Measurements from ENCODE around the gene POLR1E. TPM values are rescaled to one million over a fixed set of nuclear protein-coding genes. Genes with fewer than 3 reads are reported as not detected.

Gene POLR1E
- total RNA-seq, 1 experiment from 2014 or later, result 45.8 TPM

DNA sequence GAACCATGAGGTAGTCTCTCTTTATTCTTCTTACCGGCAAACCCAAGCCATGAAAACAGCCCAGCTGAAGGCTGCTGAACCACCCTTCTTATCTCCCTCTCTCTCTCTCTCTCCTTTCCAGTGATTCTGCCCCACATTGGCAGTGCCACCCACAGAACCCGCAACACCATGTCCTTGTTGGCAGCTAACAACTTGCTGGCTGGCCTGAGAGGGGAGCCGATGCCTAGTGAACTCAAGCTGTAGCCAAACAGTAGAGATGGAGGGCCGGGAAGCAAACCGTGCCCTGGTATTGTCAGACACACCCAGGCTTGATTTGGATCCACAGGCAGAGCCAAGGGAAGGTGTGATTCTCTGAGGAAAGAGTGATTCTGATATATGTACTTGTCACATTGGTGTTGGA, 49.2 kb upstream of the POLR1E start:
- no CpG with 5 or more reads among the region's 5 CpGs for WGBS (ENCODE audit: extremely low coverage, insufficient read length, low lambda C conversion rate)
- H2BK20ac ChIP-seq (ENCODE audit: low read depth, low read length, poor library complexity, severe bottlenecking), result no peak overlapping the region
- H3K4me1 ChIP-seq (ENCODE audit: insufficient read depth, low read length), result peaks cover 2% of the 10 kb centered on the region; the same call in 1 of the 2 replicates
- H2AFZ ChIP-seq (ENCODE audit: low read length), result no peak overlapping the region
- Mint-ChIP-seq H3K27me3 (ENCODE audit: low read depth) (no peaks in the 10 kb centered on the region; the same call in 1 of the 2 replicates), H3K36me3 (ENCODE audit: insufficient read depth in 1 of 3, low read depth in 3 of 3) (peaks cover 32 to 81% (median 75%) of the 10 kb centered on the region in 3 experiments; a peak in 6 of 7 replicates), H3K4me1 (peaks cover 20 to 25% of the 10 kb centered on the region in 2 experiments), H3K9me3 (no peaks in the 10 kb centered on the region), H3K4me3 (no peak overlapping the region), H3K27ac (peak overlapping the region in 1 of 3 experiments; percentile 95; a peak in 2 of 7 replicates)
- no peak overlapping the region for H2BK15ac ChIP-seq (ENCODE audit: low read depth, low read length)
- no peak overlapping the region for H2BK5ac ChIP-seq (ENCODE audit: insufficient read length, low read length)
- no peak overlapping the region for H2BK120ac ChIP-seq (ENCODE audit: low read depth, low read length, poor library complexity, severe bottlenecking)
- peaks cover 2% of the 10 kb centered on the region for H4K20me1 ChIP-seq (ENCODE audit: control insufficient read depth, insufficient read depth, insufficient read length)
- peaks cover 4% of the 10 kb centered on the region for H3K79me1 ChIP-seq (ENCODE audit: insufficient read depth, low read depth, low read length, poor library complexity, severe bottlenecking)
- H3K27ac ChIP-seq (ENCODE audit: insufficient read length, low read depth, low read length), result no peak overlapping the region
- no peak overlapping the region for H3K18ac ChIP-seq (ENCODE audit: insufficient read length, low read depth, low read length)
- no peak overlapping the region for H4K5ac ChIP-seq (ENCODE audit: insufficient read length, low read depth, low read length)
- no peak overlapping the region for H3K4me2 ChIP-seq (ENCODE audit: insufficient read depth, insufficient read length, low read length)
- H4K8ac ChIP-seq (replicated peaks; ENCODE audit: insufficient read length, low read depth, low read length), result no peak overlapping the region
- H3K27me3 ChIP-seq (ENCODE audit: insufficient read depth, low read length), result no peaks in the 10 kb centered on the region
- no peak overlapping the region for H4K91ac ChIP-seq (ENCODE audit: insufficient read length, low read depth, low read length)
- H3K23ac ChIP-seq (ENCODE audit: insufficient read length, low read depth, low read length), result no peak overlapping the region
- H3K79me2 ChIP-seq (ENCODE audit: insufficient read depth, low read length), result peaks cover 2% of the 10 kb centered on the region; the same call in 1 of the 2 replicates
- H3T11ph ChIP-seq (ENCODE audit: low read length), result no peak overlapping the region
- H2BK12ac ChIP-seq (ENCODE audit: insufficient read length, low read depth, low read length), result no peak overlapping the region
- no peak overlapping the region for H3K56ac ChIP-seq (ENCODE audit: insufficient read length, low read depth, low read length)
- TF ChIP-seq, protein P1, sequence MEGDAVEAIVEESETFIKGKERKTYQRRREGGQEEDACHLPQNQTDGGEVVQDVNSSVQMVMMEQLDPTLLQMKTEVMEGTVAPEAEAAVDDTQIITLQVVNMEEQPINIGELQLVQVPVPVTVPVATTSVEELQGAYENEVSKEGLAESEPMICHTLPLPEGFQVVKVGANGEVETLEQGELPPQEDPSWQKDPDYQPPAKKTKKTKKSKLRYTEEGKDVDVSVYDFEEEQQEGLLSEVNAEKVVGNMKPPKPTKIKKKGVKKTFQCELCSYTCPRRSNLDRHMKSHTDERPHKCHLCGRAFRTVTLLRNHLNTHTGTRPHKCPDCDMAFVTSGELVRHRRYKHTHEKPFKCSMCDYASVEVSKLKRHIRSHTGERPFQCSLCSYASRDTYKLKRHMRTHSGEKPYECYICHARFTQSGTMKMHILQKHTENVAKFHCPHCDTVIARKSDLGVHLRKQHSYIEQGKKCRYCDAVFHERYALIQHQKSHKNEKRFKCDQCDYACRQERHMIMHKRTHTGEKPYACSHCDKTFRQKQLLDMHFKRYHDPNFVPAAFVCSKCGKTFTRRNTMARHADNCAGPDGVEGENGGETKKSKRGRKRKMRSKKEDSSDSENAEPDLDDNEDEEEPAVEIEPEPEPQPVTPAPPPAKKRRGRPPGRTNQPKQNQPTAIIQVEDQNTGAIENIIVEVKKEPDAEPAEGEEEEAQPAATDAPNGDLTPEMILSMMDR (conservative IDR thresholded peaks at IDR 0.05), result no peak
- H3K9ac ChIP-seq (ENCODE audit: extremely low read depth, insufficient read length, low read length), result no peak overlapping the region
- H3K9me3 ChIP-seq (ENCODE audit: control insufficient read depth, low read depth, low read length), result no peaks in the 10 kb centered on the region
- H3K23me2 ChIP-seq (ENCODE audit: insufficient read length, low read depth, low read length, poor library complexity, severe bottlenecking), result no peaks in the 10 kb centered on the region
- H2AK5ac ChIP-seq (ENCODE audit: insufficient read length, low read length), result no peak overlapping the region
- no peak overlapping the region for H3K14ac ChIP-seq (ENCODE audit: insufficient read depth, low read length)
- no peak overlapping the region for H3K4ac ChIP-seq (ENCODE audit: low read depth, low read length)
- DNase-seq, result no peak
